Measurements from ENCODE around the gene VPS13D. TPM values are rescaled to one million over a fixed set of nuclear protein-coding genes. Genes with fewer than 3 reads are reported as not detected.

Gene VPS13D
- total and polyA plus RNA-seq, 4 donors = 38.5 to 72.2 (median 46.0) TPM

- DNase-seq (ENCODE audit: low read depth in 4 of 6, low spot score in 6 of 6) = no peak
- WGBS (ENCODE audit: insufficient coverage) = no CpG with 5 or more reads among the region's 3 CpGs
- Histone ChIP-seq H3K4me1 (ENCODE audit: control insufficient read depth, insufficient read depth, low read length) (no peaks in the 10 kb centered on the region), H3K4me3 (ENCODE audit: low read depth, low read length) (no peak overlapping the region), H3K36me3 (ENCODE audit: control insufficient read depth, insufficient read depth, low read length) (peaks cover 31% of the 10 kb centered on the region), H3K27ac (ENCODE audit: low read depth, low read length) (no peak overlapping the region), H3K27me3 (ENCODE audit: control insufficient read depth, insufficient read depth, low read length) (no peaks in the 10 kb centered on the region), H3K9me3 (ENCODE audit: control insufficient read depth, insufficient read depth, low read length) (no peaks in the 10 kb centered on the region)
These were observed 66.2 kb downstream of the VPS13D start for GRCh38 chr1:12296016-12296415.

- Histone ChIP-seq H3K27ac (ENCODE audit: low read depth, low read length) (no peak overlapping the region), H3K36me3 (ENCODE audit: control insufficient read depth, insufficient read depth, low read length) (peaks cover 28% of the 10 kb centered on the region), H3K9me3 (ENCODE audit: control insufficient read depth, insufficient read depth, low read length) (no peaks in the 10 kb centered on the region), H3K4me3 (ENCODE audit: low read depth, low read length) (no peak overlapping the region), H3K27me3 (ENCODE audit: control insufficient read depth, insufficient read depth, low read length) (no peaks in the 10 kb centered on the region), H3K4me1 (ENCODE audit: control insufficient read depth, insufficient read depth, low read length) (no peaks in the 10 kb centered on the region)
- 86% methylated on average over 1 of the region's 1 CpG for WGBS (ENCODE audit: insufficient coverage)
- no peak for DNase-seq (ENCODE audit: low read depth in 4 of 6, low spot score in 6 of 6)
These were observed 66.8 kb downstream of the VPS13D start for GRCh38 chr1:12296623-12297022.

DNA sequence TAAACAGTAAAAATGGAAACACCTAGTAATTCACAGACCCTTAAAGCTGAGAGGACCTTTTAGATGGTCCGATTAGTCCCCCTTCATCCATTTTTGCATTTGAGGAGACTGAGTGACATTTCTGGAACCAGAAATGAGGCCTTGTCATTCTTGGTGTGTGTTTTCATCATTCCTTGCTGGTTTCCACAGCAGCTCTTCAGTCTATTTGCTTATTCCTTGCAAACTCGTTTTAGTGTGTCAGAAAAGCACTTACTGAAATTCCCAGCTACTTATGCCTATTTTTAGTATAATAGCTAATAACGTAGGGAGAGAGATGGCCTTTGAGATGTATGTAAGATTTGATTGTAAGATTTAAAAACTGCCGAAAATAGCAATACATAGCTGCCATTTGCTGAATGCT is 70.9 kb downstream of the VPS13D start:
- Histone ChIP-seq H3K27ac (ENCODE audit: low read depth, low read length) (no peak overlapping the region), H3K27me3 (ENCODE audit: control insufficient read depth, insufficient read depth, low read length) (no peaks in the 10 kb centered on the region), H3K36me3 (ENCODE audit: control insufficient read depth, insufficient read depth, low read length) (peaks cover 17% of the 10 kb centered on the region), H3K4me3 (ENCODE audit: low read depth, low read length) (no peak overlapping the region), H3K4me1 (ENCODE audit: control insufficient read depth, insufficient read depth, low read length) (no peaks in the 10 kb centered on the region), H3K9me3 (ENCODE audit: control insufficient read depth, insufficient read depth, low read length) (no peaks in the 10 kb centered on the region)
- no CpG with 5 or more reads among the region's 4 CpGs for WGBS (ENCODE audit: insufficient coverage)
- no peak for DNase-seq (ENCODE audit: low read depth in 4 of 6, low spot score in 6 of 6)

DNA sequence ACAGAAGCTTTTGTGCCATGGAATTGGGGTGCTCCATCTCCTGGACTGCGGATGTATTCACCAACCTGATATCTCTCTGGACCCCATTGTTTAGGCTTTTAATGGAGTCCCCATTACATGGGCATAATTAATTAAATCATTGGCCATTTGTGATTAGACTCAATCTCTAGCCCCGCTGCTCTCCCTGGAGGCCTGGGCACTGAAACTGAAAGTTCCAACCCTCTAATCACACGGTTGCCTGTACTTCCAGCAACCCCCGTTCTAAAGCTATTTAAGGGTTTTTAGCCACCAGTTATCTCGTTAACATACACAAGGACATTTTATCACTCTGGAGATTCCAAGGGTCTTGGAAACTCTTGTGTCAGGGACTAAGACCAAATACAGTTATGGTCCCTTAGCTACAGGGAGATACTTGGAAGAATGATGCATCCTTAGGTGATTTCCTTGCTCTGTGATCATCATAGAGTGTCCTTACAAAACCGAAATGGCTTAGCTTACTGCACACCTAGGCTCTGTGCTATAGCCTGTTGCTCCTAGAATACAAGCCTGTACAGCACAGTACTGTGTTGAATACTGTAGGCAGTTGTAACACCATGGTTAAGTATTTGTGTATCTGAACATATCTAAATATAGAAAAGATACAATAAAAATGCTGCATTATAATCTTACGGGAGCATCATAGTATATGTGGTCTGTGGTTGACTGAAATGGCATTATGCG is 71.8 kb downstream of the VPS13D start:
- DNase-seq (ENCODE audit: low read depth in 4 of 6, low spot score in 6 of 6) = no peak
- Histone ChIP-seq H3K36me3 (ENCODE audit: control insufficient read depth, insufficient read depth, low read length) (peaks cover 25% of the 10 kb centered on the region), H3K9me3 (ENCODE audit: control insufficient read depth, insufficient read depth, low read length) (no peaks in the 10 kb centered on the region), H3K4me1 (ENCODE audit: control insufficient read depth, insufficient read depth, low read length) (no peaks in the 10 kb centered on the region), H3K27me3 (ENCODE audit: control insufficient read depth, insufficient read depth, low read length) (no peaks in the 10 kb centered on the region), H3K4me3 (ENCODE audit: low read depth, low read length) (no peak overlapping the region), H3K27ac (ENCODE audit: low read depth, low read length) (no peak overlapping the region)
- 83% methylated on average over 3 of the region's 8 CpGs for WGBS (ENCODE audit: insufficient coverage)

- no peak overlapping the region for H3K27ac ChIP-seq (ENCODE audit: low read depth, low read length)
- no peaks in the 10 kb centered on the region for H3K4me1 ChIP-seq (ENCODE audit: control insufficient read depth, insufficient read depth, low read length)
- no peak overlapping the region for H3K4me3 ChIP-seq (ENCODE audit: low read depth, low read length)
- H3K9me3 ChIP-seq (ENCODE audit: control insufficient read depth, insufficient read depth, low read length) = no peaks in the 10 kb centered on the region
- DNase-seq (ENCODE audit: low read depth in 4 of 6, low spot score in 6 of 6) = no peak
- peaks cover 36% of the 10 kb centered on the region for H3K36me3 ChIP-seq (ENCODE audit: control insufficient read depth, insufficient read depth, low read length)
- no peaks in the 10 kb centered on the region for H3K27me3 ChIP-seq (ENCODE audit: control insufficient read depth, insufficient read depth, low read length)
- WGBS (ENCODE audit: insufficient coverage) = no CpG with 5 or more reads among the region's 2 CpGs
These were observed 73.1 kb downstream of the VPS13D start for GRCh38 chr1:12302798-12303447.

DNA sequence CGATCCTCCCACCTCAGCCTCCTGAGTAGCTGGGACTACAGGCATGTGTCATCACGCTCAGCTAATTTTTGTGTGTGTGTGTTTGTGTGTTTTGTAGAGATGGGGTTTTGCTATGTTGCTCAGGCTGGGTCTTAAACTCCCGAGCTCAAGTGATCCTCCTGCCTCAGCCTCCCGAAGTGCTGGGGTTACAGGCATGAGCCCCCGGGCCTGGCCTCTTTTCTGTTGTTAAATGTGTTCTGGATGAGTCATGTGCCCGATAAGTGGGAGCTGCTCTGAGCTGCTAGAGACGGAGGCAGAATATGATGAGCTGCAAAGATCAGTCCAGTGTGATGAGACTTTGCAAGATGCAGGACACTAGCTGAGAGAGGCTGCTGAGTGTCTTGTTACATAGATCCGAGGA is 75.5 kb downstream of the VPS13D start:
- 90% methylated on average over 5 of the region's 8 CpGs for WGBS (ENCODE audit: insufficient coverage)
- DNase-seq (ENCODE audit: low read depth in 4 of 6, low spot score in 6 of 6) = no peak
- H3K4me3 ChIP-seq (ENCODE audit: low read depth, low read length) = no peak overlapping the region
- H3K36me3 ChIP-seq (ENCODE audit: control insufficient read depth, insufficient read depth, low read length) = peaks cover 44% of the 10 kb centered on the region
- H3K4me1 ChIP-seq (ENCODE audit: control insufficient read depth, insufficient read depth, low read length) = no peaks in the 10 kb centered on the region
- H3K27me3 ChIP-seq (ENCODE audit: control insufficient read depth, insufficient read depth, low read length) = no peaks in the 10 kb centered on the region
- no peaks in the 10 kb centered on the region for H3K9me3 ChIP-seq (ENCODE audit: control insufficient read depth, insufficient read depth, low read length)
- no peak overlapping the region for H3K27ac ChIP-seq (ENCODE audit: low read depth, low read length)

GRCh38 chr1:12309783-12310742 is 80.2 kb downstream of the VPS13D start:
- peaks cover 63% of the 10 kb centered on the region for H3K36me3 ChIP-seq (ENCODE audit: control insufficient read depth, insufficient read depth, low read length)

GRCh38 chr1:12314333-12314903 is 84.6 kb downstream of the VPS13D start:
- peaks cover 32% of the 10 kb centered on the region for H3K36me3 ChIP-seq (ENCODE audit: control insufficient read depth, insufficient read depth, low read length)
- H3K4me1 ChIP-seq (ENCODE audit: control insufficient read depth, insufficient read depth, low read length) = no peaks in the 10 kb centered on the region
- H3K27me3 ChIP-seq (ENCODE audit: control insufficient read depth, insufficient read depth, low read length) = no peaks in the 10 kb centered on the region
- H3K9me3 ChIP-seq (ENCODE audit: control insufficient read depth, insufficient read depth, low read length) = no peaks in the 10 kb centered on the region
- WGBS (ENCODE audit: insufficient coverage) = no CpG with 5 or more reads among the region's 1 CpG
- peak overlapping the region; percentile 94 for H3K27ac ChIP-seq (ENCODE audit: low read depth, low read length)
- no peak overlapping the region for H3K4me3 ChIP-seq (ENCODE audit: low read depth, low read length)
- DNase-seq (ENCODE audit: low read depth in 4 of 6, low spot score in 6 of 6) = peak in 5 of 6 donors; percentile 9 to 77 (median 32)

More at GRCh38 chr1:12309783-12310742, 80.2 kb downstream of the VPS13D start:
- no peak overlapping the region for H3K4me3 ChIP-seq (ENCODE audit: low read depth, low read length)
- H3K9me3 ChIP-seq (ENCODE audit: control insufficient read depth, insufficient read depth, low read length) = no peaks in the 10 kb centered on the region
- no peaks in the 10 kb centered on the region for H3K4me1 ChIP-seq (ENCODE audit: control insufficient read depth, insufficient read depth, low read length)
- no peaks in the 10 kb centered on the region for H3K27me3 ChIP-seq (ENCODE audit: control insufficient read depth, insufficient read depth, low read length)
- H3K27ac ChIP-seq (ENCODE audit: low read depth, low read length) = peak overlapping the region; percentile 8
- no CpG with 5 or more reads among the region's 6 CpGs for WGBS (ENCODE audit: insufficient coverage)
- peak in 2 of 6 donors; percentile 40 to 78 for DNase-seq (ENCODE audit: low read depth in 4 of 6, low spot score in 6 of 6)

GRCh38 chr1:12315146-12315545 is 85.3 kb downstream of the VPS13D start:
- WGBS (ENCODE audit: insufficient coverage) = 100% methylated on average over 1 of the region's 2 CpGs
- no peak for DNase-seq (ENCODE audit: low read depth in 4 of 6, low spot score in 6 of 6)
- H3K36me3 ChIP-seq (ENCODE audit: control insufficient read depth, insufficient read depth, low read length) = peaks cover 35% of the 10 kb centered on the region
- no peaks in the 10 kb centered on the region for H3K9me3 ChIP-seq (ENCODE audit: control insufficient read depth, insufficient read depth, low read length)
- no peaks in the 10 kb centered on the region for H3K27me3 ChIP-seq (ENCODE audit: control insufficient read depth, insufficient read depth, low read length)
- no peak overlapping the region for H3K4me3 ChIP-seq (ENCODE audit: low read depth, low read length)
- H3K27ac ChIP-seq (ENCODE audit: low read depth, low read length) = peak overlapping the region; percentile 94
- no peaks in the 10 kb centered on the region for H3K4me1 ChIP-seq (ENCODE audit: control insufficient read depth, insufficient read depth, low read length)
